Mesenchymal stem cell (in vitro differentiated cells and primary cell): Measurements from ENCODE around the gene TOMM7.

Source experiments
- DNase-seq: peaks from one replicate; pipeline ENCODE4 v3.0.0-alpha.2; 2013
- H2AFZ ChIP-seq: one replicate; pipeline ENCODE4 v1.6.1; 2013; ENCODE audit warnings: low read depth, mild to moderate bottlenecking, control low read depth, inconsistent platforms, low read length, moderate library complexity
- H2AK5ac ChIP-seq: 2 replicates; pipeline ENCODE4 v1.6.1; 2013; ENCODE audit warnings: low read length, moderate library complexity, mild to moderate bottlenecking, inconsistent platforms; ENCODE audit not compliant: severe bottlenecking
- H2BK120ac ChIP-seq: one replicate; pipeline ENCODE4 v1.6.1; 2013; ENCODE audit warnings: low read depth, mild to moderate bottlenecking, inconsistent platforms, low read length, moderate library complexity
- H2BK12ac ChIP-seq, 2 experiments: one replicate each; pipeline ENCODE4 v1.6.1; 2013; ENCODE audit warnings: inconsistent platforms in 2 of 2, low read length in 2 of 2, mild to moderate bottlenecking in 2 of 2, moderate library complexity in 2 of 2, control low read depth in 1 of 2
- H2BK15ac ChIP-seq: one replicate; pipeline ENCODE4 v1.6.1; 2013; ENCODE audit warnings: mild to moderate bottlenecking, low read depth, inconsistent platforms; ENCODE audit not compliant: poor library complexity, severe bottlenecking
- H2BK5ac ChIP-seq: 2 replicates; pipeline ENCODE4 v1.6.1; 2013; ENCODE audit warnings: low read depth, mild to moderate bottlenecking, low read length, control low read depth, inconsistent platforms; ENCODE audit not compliant: poor library complexity, severe bottlenecking
- H3K14ac ChIP-seq, 2 experiments: one replicate each; pipeline ENCODE4 v1.6.1; 2013; ENCODE audit warnings: inconsistent platforms in 2 of 2, low read length in 2 of 2, control low read depth in 1 of 2, mild to moderate bottlenecking in 1 of 2, moderate library complexity in 1 of 2
- H3K18ac ChIP-seq, 2 experiments: one replicate each; pipeline ENCODE4 v1.6.1; 2013; ENCODE audit warnings: inconsistent platforms in 2 of 2, low read length in 2 of 2, control low read depth in 1 of 2, low read depth in 1 of 2, mild to moderate bottlenecking in 1 of 2
- H3K23ac ChIP-seq, 2 experiments: one replicate each; pipeline ENCODE4 v1.6.1; 2013; ENCODE audit warnings: inconsistent platforms in 2 of 2, low read length in 2 of 2, mild to moderate bottlenecking in 2 of 2, moderate library complexity in 2 of 2, control low read depth in 1 of 2
- H3K27ac ChIP-seq: 2 replicates; pipeline ENCODE4 v1.5.1; 2013; ENCODE audit warnings: mild to moderate bottlenecking, moderate library complexity, low read length, control low read depth, inconsistent platforms; ENCODE audit not compliant: poor library complexity, severe bottlenecking
- H3K27me3 ChIP-seq, 2 experiments: 2 replicates each; pipeline versions ENCODE4 v1.6.1 to v1.7.0; 2013; ENCODE audit warnings: low read length in 2 of 2, mild to moderate bottlenecking in 2 of 2, moderate library complexity in 2 of 2, control low read depth in 1 of 2, inconsistent platforms in 1 of 2; ENCODE audit not compliant: control insufficient read depth in 1 of 2, insufficient read depth in 1 of 2
- H3K36me3 ChIP-seq, 2 experiments: 2 replicates each; pipeline versions ENCODE4 v1.6.1 to v1.7.0; 2013; ENCODE audit warnings: low read length in 2 of 2, control low read depth in 1 of 2, inconsistent platforms in 1 of 2, low read depth in 1 of 2, mild to moderate bottlenecking in 1 of 2; ENCODE audit not compliant: insufficient read depth in 2 of 2, control insufficient read depth in 1 of 2
- H3K4ac ChIP-seq, 2 experiments: one replicate each; pipeline ENCODE4 v1.6.1; 2013; ENCODE audit warnings: inconsistent platforms in 2 of 2, low read length in 2 of 2, mild to moderate bottlenecking in 2 of 2, moderate library complexity in 2 of 2, control low read depth in 1 of 2, low read depth in 1 of 2
- H3K4me1 ChIP-seq: 2 replicates; pipeline ENCODE4 v1.6.1; 2013; ENCODE audit warnings: low read depth, low read length, control low read depth; ENCODE audit not compliant: control insufficient read depth, insufficient read depth
- H3K4me2 ChIP-seq: 2 replicates; pipeline ENCODE4 v1.6.1; 2013; ENCODE audit warnings: low read length, mild to moderate bottlenecking, inconsistent platforms; ENCODE audit not compliant: poor library complexity, severe bottlenecking
- H3K4me3 ChIP-seq, 2 experiments: 2 replicates each; pipeline versions ENCODE4 v1.5.1 to v1.7.0; 2013; ENCODE audit warnings: low read length in 2 of 2, mild to moderate bottlenecking in 2 of 2, control low read depth in 1 of 2, low read depth in 1 of 2; ENCODE audit not compliant: insufficient read depth in 1 of 2
- H3K79me1 ChIP-seq: replicated peaks from 2 replicates; pipeline ENCODE4 v1.6.1; 2013; ENCODE audit warnings: mild to moderate bottlenecking, control low read depth, low read length, inconsistent platforms; ENCODE audit not compliant: poor library complexity, severe bottlenecking
- H3K9ac ChIP-seq: 2 replicates; pipeline ENCODE4 v1.7.0; 2013; ENCODE audit warnings: mild to moderate bottlenecking, low read length, moderate library complexity
- H3K9me3 ChIP-seq: 2 replicates; pipeline ENCODE4 v1.7.0; 2013; ENCODE audit warnings: mild to moderate bottlenecking, low read length; ENCODE audit not compliant: control insufficient read depth
- H4K8ac ChIP-seq: one replicate; pipeline ENCODE4 v1.6.1; 2013; ENCODE audit warnings: inconsistent platforms, mild to moderate bottlenecking, low read length, moderate library complexity
- H4K91ac ChIP-seq: one replicate; pipeline ENCODE4 v1.6.1; 2013; ENCODE audit warnings: mild to moderate bottlenecking, low read length, inconsistent platforms
- WGBS: methylation state at CpG from one replicate; pipeline ENCODE4 v1.1.7; 2013; ENCODE audit warnings: mixed read lengths; 5-methylcytosine and 5-hydroxymethylcytosine counted together

TOMM7 gene

DNA sequence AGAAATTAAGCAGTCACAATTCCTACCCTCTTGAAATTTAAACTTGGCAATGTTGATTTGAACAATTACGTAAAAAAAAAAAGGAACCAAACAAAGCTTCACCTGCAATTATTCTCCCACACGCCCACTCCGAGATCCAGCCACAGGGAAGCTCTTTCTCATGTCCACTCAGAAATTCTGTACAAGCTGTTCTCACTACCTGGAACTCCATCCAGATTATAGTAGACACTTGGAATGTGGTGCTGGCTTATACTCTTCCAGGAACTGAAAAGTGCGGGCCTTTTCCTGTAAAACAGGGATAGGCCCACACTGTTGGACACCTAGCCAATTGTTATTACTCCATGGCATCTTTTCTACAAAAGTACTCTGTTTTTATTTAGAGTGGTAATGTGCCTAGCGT lies 20.3 kb upstream of the TOMM7 start:
- Histone ChIP-seq H4K8ac (no peak overlapping the region), H3K36me3 (no peaks in the 10 kb centered on the region), H3K4me2 (no peak overlapping the region), H3K23ac (no peak overlapping the region), H2AFZ (no peak overlapping the region), H2BK12ac (no peak overlapping the region), H2BK120ac (no peak overlapping the region), H4K91ac (no peak overlapping the region), H2BK15ac (no peak overlapping the region), H3K27me3 (no peaks in the 10 kb centered on the region), H2AK5ac (no peak overlapping the region), H3K4me3 (no peak overlapping the region), H3K9me3 (no peaks in the 10 kb centered on the region), H3K27ac (no peak overlapping the region), H3K14ac (no peak overlapping the region), H3K4ac (no peak overlapping the region), H3K18ac (no peak overlapping the region), H3K9ac (no peak overlapping the region), H2BK5ac (no peak overlapping the region), H3K79me1 (no peaks in the 10 kb centered on the region), H3K4me1 (no peaks in the 10 kb centered on the region)
- 75% methylated on average over 5 of the region's 5 CpGs for WGBS
- DNase-seq, result no peak

DNA sequence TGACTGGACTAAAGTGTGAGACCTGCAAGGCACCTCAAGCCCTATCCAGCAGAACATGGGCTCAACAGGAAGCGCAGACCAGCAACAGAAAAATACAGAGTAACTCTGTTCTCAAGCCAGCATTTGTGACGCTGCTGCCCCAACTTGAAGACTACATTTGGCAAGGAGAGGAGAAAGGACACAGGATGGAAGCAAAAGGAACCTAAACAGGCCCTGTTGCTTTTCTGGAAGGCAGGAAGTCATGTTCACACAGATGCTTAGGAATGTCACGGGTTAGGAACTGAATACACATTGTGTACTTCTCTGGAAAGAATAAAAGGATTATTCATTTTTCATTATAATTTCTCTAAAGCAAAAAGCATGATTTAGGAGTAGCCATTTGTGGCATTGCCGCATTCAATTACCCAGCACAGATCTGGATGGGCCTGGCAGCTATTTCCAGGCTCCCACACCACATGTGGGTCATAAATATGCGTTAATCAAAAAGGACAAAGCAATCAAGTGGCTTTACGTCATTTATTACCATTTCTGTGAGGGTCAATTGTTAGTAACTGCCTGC lies 19.8 kb upstream of the TOMM7 start:
- H2AFZ ChIP-seq, result no peak overlapping the region
- H3K18ac ChIP-seq, result no peak overlapping the region
- no peak overlapping the region for H2BK15ac ChIP-seq
- no peak for DNase-seq
- no peak overlapping the region for H3K4me2 ChIP-seq
- no peak overlapping the region for H2BK5ac ChIP-seq
- peak overlapping the region; percentile 42 for H3K9ac ChIP-seq
- H2AK5ac ChIP-seq, result no peak overlapping the region
- no peak overlapping the region for H3K4ac ChIP-seq
- H3K9me3 ChIP-seq, result no peaks in the 10 kb centered on the region
- H3K27ac ChIP-seq, result no peak overlapping the region
- no peaks in the 10 kb centered on the region for H3K36me3 ChIP-seq
- H3K27me3 ChIP-seq, result no peaks in the 10 kb centered on the region
- 76% methylated on average over 5 of the region's 6 CpGs for WGBS
- no peak overlapping the region for H4K8ac ChIP-seq
- H3K4me3 ChIP-seq, result peak overlapping the region in 1 of 2 experiments; percentile 16
- no peak overlapping the region for H3K14ac ChIP-seq
- no peaks in the 10 kb centered on the region for H3K79me1 ChIP-seq
- no peak overlapping the region for H2BK120ac ChIP-seq
- no peak overlapping the region for H2BK12ac ChIP-seq
- H3K4me1 ChIP-seq, result no peaks in the 10 kb centered on the region
- no peak overlapping the region for H3K23ac ChIP-seq
- H4K91ac ChIP-seq, result no peak overlapping the region

DNA sequence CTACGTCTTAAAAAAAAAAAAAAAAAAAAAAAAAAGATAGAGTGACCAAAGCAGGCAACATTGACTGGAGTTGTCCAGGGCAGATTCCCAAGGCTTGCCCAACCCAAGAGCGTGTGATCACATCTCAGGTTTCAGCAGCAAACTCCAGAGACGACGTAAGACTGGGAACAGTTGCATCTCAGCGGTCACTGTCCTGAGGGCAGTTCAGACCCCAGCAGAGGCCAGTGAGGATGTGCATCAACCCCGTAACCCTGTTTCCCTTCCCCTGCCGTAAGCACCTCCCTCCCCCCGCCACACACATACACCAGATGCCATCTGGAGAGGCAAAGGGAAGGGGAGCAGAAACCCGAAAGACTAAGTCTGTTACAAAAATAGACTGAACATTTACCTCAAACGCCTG lies 19.3 kb upstream of the TOMM7 start:
- H4K8ac ChIP-seq, result peak overlapping the region; percentile 33
- H2BK12ac ChIP-seq, result peak overlapping the region in 1 of 2 experiments; percentile 31
- 86% methylated on average over 9 of the region's 10 CpGs for WGBS
- peak overlapping the region in 1 of 2 experiments; percentile 16 for H3K4me3 ChIP-seq
- H2AFZ ChIP-seq, result no peak overlapping the region
- H3K4ac ChIP-seq, result no peak overlapping the region
- no peak overlapping the region for H2AK5ac ChIP-seq
- no peaks in the 10 kb centered on the region for H3K4me1 ChIP-seq
- no peak overlapping the region for H2BK15ac ChIP-seq
- no peak overlapping the region for H4K91ac ChIP-seq
- no peaks in the 10 kb centered on the region for H3K27me3 ChIP-seq
- H3K23ac ChIP-seq, result no peak overlapping the region
- H3K79me1 ChIP-seq, result no peaks in the 10 kb centered on the region
- H3K36me3 ChIP-seq, result no peaks in the 10 kb centered on the region
- H3K9ac ChIP-seq, result peak overlapping the region; percentile 42
- H2BK5ac ChIP-seq, result no peak overlapping the region
- H3K14ac ChIP-seq, result peak overlapping the region in 1 of 2 experiments; percentile 69
- no peak overlapping the region for H2BK120ac ChIP-seq
- H3K27ac ChIP-seq, result no peak overlapping the region
- no peak overlapping the region for H3K18ac ChIP-seq
- no peaks in the 10 kb centered on the region for H3K9me3 ChIP-seq
- no peak overlapping the region for H3K4me2 ChIP-seq
- DNase-seq, result no peak

DNA sequence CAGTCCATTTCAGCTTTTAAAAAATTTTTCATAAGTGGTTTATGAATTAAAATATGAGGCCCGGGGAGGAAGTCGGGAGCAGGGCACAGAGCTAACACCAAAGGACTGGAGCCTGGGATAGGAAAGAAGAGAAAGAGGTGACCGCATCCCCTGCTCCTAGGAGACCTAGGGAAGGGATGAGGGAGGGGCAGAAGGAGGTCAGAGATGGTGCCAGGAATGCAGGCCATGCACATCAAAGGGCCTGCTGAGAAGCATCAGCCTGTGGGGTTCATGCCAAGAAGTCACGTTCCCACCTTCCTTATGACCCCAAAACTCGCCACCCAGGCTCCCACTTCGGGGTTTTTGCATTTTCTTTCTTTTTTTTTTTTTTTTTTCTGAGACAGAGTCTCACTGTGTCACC lies 14.7 kb upstream of the TOMM7 start:
- Histone ChIP-seq H3K79me1 (no peaks in the 10 kb centered on the region), H3K9me3 (no peaks in the 10 kb centered on the region), H4K8ac (no peak overlapping the region), H3K4me1 (no peaks in the 10 kb centered on the region), H3K4ac (no peak overlapping the region), H2BK15ac (no peak overlapping the region), H2BK12ac (no peak overlapping the region), H2BK120ac (no peak overlapping the region), H4K91ac (no peak overlapping the region), H3K27ac (no peak overlapping the region), H2AK5ac (no peak overlapping the region), H2BK5ac (no peak overlapping the region), H3K36me3 (no peaks in the 10 kb centered on the region), H3K27me3 (no peaks in the 10 kb centered on the region), H3K4me3 (no peak overlapping the region), H3K4me2 (no peak overlapping the region), H3K18ac (no peak overlapping the region), H3K23ac (no peak overlapping the region), H3K9ac (no peak overlapping the region), H3K14ac (no peak overlapping the region), H2AFZ (no peak overlapping the region)
- no peak for DNase-seq
- WGBS, result 92% methylated on average over 6 of the region's 6 CpGs
